GM12864 (cell line): ENCODE data around the gene MID1.

Experiments
- DNase-seq: peaks from one replicate; pipeline ENCODE4 v3.0.0-alpha.2; 2011; ENCODE audit warnings: low read depth
- H3K4me3 ChIP-seq: 2 replicates; pipeline ENCODE4 v1.5.1; 2011; ENCODE audit warnings: mild to moderate bottlenecking, low read depth, low read length, control low read depth
- TF ChIP-seq, protein P1 (sequence below): IDR thresholded peaks from 2 replicates; pipeline ENCODE4 v1.5.1; 2011; ENCODE audit warnings: low read depth, mild to moderate bottlenecking, moderate library complexity, low read length, control low read depth, inconsistent platforms; ENCODE audit errors: missing control alignments

Gene MID1

DNA sequence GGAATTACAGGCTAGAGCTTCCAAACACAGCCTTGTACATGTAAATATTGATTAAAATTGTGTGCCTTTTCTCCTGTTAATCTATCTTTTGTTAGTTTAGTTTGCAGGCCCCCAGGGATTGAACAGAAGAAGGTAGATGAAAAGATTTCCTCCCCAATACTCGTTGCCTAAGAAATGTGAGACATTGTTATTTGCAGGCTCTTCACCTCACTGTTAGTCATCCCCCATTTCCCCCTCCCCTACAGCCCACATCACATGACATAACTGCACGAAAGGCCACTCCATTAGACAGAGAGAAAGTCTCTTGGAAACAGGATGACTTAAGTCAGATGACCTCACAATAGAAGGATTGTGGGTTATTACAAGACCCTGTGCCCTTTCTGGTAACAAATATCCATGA, 13.3 kb upstream of the MID1 start:
- no peak for DNase-seq
- TF ChIP-seq, protein P1, sequence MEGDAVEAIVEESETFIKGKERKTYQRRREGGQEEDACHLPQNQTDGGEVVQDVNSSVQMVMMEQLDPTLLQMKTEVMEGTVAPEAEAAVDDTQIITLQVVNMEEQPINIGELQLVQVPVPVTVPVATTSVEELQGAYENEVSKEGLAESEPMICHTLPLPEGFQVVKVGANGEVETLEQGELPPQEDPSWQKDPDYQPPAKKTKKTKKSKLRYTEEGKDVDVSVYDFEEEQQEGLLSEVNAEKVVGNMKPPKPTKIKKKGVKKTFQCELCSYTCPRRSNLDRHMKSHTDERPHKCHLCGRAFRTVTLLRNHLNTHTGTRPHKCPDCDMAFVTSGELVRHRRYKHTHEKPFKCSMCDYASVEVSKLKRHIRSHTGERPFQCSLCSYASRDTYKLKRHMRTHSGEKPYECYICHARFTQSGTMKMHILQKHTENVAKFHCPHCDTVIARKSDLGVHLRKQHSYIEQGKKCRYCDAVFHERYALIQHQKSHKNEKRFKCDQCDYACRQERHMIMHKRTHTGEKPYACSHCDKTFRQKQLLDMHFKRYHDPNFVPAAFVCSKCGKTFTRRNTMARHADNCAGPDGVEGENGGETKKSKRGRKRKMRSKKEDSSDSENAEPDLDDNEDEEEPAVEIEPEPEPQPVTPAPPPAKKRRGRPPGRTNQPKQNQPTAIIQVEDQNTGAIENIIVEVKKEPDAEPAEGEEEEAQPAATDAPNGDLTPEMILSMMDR, result no peak
- no peak overlapping the region for H3K4me3 ChIP-seq

DNA sequence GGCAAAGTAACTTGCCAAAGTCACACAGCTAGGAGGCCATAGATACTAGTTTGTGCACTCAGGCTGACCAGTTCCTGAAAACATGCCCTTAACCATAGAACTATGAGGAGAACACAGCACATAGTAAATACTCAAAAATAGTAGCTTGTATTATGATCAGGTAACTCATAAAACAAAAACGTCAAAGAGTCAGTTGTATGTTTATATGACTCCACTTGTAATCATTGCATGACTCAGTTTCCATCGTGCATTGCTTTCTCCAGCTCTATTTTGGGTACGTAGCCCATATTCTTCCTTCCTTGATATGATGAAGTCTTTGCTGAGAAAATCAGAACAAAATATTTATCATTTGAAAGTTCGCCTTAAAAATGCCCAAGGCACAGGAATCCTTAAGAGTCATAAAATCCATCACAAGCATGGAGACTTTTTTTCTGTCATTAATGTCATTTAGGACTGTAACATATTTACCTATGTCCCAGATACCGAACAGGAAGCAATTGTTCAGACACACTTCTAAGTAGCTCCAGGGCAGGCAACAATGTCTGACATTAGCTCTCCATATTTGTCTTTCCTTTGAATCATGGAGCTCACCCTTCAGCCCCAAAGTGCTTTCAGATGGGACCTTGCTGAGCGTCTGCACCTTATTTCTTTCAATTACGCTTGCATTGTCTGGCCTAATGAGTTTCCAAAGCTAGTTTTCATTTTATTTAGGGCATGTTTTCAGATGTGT, 11.2 kb upstream of the MID1 start:
- DNase-seq, result no peak
- TF ChIP-seq, protein P1, result no peak

DNA sequence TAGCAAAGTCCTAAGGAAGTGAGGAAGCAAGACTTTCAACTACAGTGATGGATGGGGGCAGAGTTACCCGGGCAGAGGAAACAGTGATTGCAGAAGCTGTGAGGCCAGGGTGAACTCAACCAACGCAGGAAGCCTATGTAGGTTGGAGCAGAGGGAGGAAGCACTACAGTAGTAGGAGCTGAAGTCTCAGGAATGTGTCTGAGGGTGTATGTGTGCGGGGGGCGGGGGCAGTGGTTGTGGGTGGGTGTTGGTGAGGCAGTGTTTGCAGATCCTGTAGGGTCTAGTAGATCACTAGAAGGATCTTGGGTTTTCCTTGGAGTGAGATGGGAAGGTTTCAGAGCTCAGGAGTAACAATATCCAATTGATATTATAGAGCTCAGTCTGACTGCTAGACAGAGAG, 9.9 kb upstream of the MID1 start:
- H3K4me3 ChIP-seq, result no peak overlapping the region
- DNase-seq, result no peak
- TF ChIP-seq, protein P1, result no peak

More for the DNA sequence above, 11.2 kb upstream of the MID1 start:
- no peak overlapping the region for H3K4me3 ChIP-seq

DNA sequence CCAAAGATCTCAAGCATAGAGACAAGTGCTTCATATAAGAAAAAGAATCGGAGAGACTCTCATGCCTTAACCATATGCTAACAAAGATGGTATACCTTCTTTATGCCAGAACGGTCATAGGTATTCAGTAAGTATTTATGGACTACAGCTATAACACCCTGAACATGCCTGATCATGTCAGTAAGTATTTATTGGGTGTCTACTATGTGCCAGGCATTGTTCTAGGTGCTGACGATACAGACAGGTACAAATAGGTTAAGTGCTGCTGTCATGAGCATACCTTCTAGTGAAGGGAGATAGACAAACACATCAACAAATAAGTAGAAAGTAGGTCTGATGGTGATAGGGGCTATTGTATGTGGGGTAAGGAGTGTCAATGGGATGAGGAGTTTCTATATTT, 9.5 kb upstream of the MID1 start:
- TF ChIP-seq, protein P1, result no peak
- DNase-seq, result no peak

DNA sequence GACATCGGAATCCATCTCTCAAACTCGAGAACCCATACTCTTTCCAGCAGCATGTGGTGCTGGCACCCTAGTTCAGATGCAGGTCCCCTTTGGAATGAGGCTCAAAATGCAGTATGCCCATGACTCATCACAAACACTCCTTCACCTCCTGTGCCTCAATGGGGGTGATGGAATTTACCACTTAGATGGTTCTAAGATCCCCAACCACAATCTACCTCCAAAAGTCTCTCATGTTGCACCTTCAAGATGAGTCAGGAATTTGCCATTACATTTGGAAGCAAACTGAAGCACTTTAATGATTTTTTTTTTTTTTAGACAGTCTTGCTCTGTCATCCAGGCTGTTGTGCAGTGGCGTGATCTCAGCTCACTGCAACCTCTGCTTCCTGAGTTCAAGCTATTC, 8.5 kb upstream of the MID1 start:
- TF ChIP-seq, protein P1, result no peak
- no peak for DNase-seq
- no peak overlapping the region for H3K4me3 ChIP-seq

More for the DNA sequence above, 9.5 kb upstream of the MID1 start:
- H3K4me3 ChIP-seq, result no peak overlapping the region

DNA sequence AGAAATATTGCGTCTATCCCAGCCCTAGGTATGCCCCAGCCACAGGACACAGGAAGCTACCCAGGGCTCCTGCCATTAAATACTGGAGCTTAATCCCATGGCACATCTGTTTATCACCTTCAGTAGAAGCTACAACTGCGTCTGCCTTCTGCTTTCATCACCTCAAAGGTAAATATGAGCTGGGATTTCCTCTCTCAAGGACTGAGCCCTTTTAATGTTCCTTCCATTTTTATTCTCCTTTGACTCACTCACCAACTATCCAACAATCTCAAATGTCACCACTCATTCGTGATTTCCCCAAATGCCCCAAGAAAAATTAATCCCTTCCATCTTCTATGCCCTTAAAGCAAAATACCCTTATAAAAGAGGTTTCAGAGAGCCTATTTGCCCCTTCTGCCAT, 1.8 kb upstream of the MID1 start:
- DNase-seq, result no peak
- TF ChIP-seq, protein P1, result no peak
- no peak overlapping the region for H3K4me3 ChIP-seq
